ENCODE measurements around the gene AMFR.

DNA sequence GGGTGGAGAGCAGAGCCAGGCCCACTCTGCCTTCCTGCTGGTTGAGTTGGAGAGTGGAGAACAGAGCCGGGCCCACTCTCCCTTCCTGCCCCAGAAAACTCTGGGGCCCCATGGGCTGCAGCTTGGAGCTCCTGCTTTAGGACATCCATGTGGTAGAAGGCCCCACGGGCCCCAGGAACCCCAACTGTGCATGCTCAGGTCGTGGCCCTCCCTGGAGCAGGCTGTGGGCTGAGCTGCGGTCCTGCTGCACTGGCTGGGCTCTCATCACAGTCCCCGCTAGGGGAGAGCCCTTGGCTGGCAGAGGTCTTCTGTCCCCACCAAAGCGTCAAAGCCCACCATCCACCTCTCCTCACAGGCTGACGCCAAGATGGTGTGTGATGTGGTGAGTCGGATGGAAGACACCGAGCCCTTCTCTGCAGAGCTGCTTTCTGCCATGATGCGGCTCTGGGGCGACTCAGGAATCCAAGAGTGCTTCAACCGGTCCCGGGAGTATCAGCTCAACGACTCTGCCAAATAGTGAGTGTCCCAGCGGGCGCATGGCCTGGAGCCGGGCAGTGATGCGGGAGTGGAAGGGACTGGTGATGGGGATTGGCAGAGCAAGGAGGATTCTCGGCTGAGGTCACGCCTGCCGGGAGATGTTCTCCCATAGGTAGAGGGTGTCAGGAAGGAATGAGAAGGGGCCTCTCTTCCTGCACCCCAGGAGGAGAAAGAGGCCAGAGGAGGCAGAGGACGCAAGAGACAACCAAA, 96.9 kb downstream of the AMFR start:
- no peak for TF ChIP-seq FOSL1 (IDR thresholded peaks at IDR 0.05; ENCODE audit: insufficient read depth, low read depth, low read length)
- no peak for TF ChIP-seq YY1 (IDR thresholded peaks at IDR 0.05; ENCODE audit: low read depth, low read length)
- no peak for TF ChIP-seq SIN3A (conservative IDR thresholded peaks at IDR 0.05 in 1 of 2, IDR thresholded peaks at IDR 0.05 in 1 of 2; ENCODE audit: low read depth in 1 of 2, low read length in 2 of 2)
- TF ChIP-seq, protein P1, sequence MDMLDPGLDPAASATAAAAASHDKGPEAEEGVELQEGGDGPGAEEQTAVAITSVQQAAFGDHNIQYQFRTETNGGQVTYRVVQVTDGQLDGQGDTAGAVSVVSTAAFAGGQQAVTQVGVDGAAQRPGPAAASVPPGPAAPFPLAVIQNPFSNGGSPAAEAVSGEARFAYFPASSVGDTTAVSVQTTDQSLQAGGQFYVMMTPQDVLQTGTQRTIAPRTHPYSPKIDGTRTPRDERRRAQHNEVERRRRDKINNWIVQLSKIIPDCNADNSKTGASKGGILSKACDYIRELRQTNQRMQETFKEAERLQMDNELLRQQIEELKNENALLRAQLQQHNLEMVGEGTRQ (IDR thresholded peaks at IDR 0.05; ENCODE audit: low read length): no peak
